ENCODE data around the gene FBLN1.

FBLN1 gene

GRCh38 chr22:45649809-45650208, 147.1 kb downstream of the FBLN1 start:
- Mint-ChIP-seq H3K36me3 (no peaks in the 10 kb centered on the region), H3K4me3 (no peak overlapping the region), H3K4me1 (ENCODE audit: low read depth) (peaks cover 4% of the 10 kb centered on the region), H3K9me3 (ENCODE audit: low read depth) (no peaks in the 10 kb centered on the region), H3K27me3 (peaks cover 6% of the 10 kb centered on the region), H3K27ac (no peak overlapping the region)

- no peak overlapping the region for H3K4me3 Mint-ChIP-seq
- H3K4me1 Mint-ChIP-seq (ENCODE audit: low read depth) = peaks cover 4% of the 10 kb centered on the region
- no peak overlapping the region for H3K27ac Mint-ChIP-seq
- no peaks in the 10 kb centered on the region for H3K9me3 Mint-ChIP-seq (ENCODE audit: low read depth)
- H3K27me3 Mint-ChIP-seq = peaks cover 6% of the 10 kb centered on the region
- no peaks in the 10 kb centered on the region for H3K36me3 Mint-ChIP-seq
Observed at GRCh38 chr22:45650721-45651120, 148.0 kb downstream of the FBLN1 start.

Data from activated naive CD8-positive, alpha-beta T cell (primary cell).